Ovary (tissue), 9 donors: Measurements from ENCODE around the gene PHB1. TPM values are rescaled to one million over a fixed set of nuclear protein-coding genes. Genes with fewer than 3 reads are reported as not detected.

ENCODE experiments used
- DNase-seq, 5 donors: peaks; one replicate each; pipeline ENCODE4 v3.0.0-alpha.2; 2019 to 2020
- H3K27ac ChIP-seq, 2 donors: fragments of 200-600 bp; one replicate each; pipeline versions ENCODE4 v1.5.1 to v1.8.0; 2019 to 2022
- H3K27me3 ChIP-seq: fragments of 200-600 bp; one replicate; pipeline ENCODE4 v1.8.0; 2022
- H3K36me3 ChIP-seq: fragments of 200-600 bp; sonication (generic); one replicate; pipeline ENCODE4 v1.5.1; 2019
- H3K4me1 ChIP-seq: one replicate; pipeline ENCODE4 v1.8.1; 2013; ENCODE audit warnings: mild to moderate bottlenecking, moderate library complexity; ENCODE audit not compliant: insufficient read depth
- H3K4me3 ChIP-seq: fragments of 200-600 bp; sonication (generic); one replicate; pipeline ENCODE4 v1.5.1; 2017
- H3K9me3 ChIP-seq, 2 donors: fragments of 200-600 bp in 1 of 2; sonication (generic) in 1 of 2; one replicate each; pipeline versions ENCODE4 v1.5.1 to v1.8.1; 2013 to 2019; ENCODE audit warnings: mild to moderate bottlenecking in 1 of 2, moderate library complexity in 1 of 2
- EP300 ChIP-seq: sonication (generic); formaldehyde crosslinking; IDR thresholded peaks from one replicate; pipeline ENCODE4 v1.6.1; 2017; ENCODE audit warnings: antibody characterized with exemption
- POLR2A ChIP-seq: fragments of 450-650 bp; IDR thresholded peaks from one replicate; pipeline ENCODE4 v1.6.1; 2017; ENCODE audit warnings: antibody characterized with exemption, mild to moderate bottlenecking, moderate library complexity
- WGBS, 3 donors: extraction: QIAGEN DNeasy Blood & Tissue Kit in 1 of 3; methylation state at CpG; one replicate each; pipeline versions ENCODE4 v1.1.5 to v1.1.7; 2013 to 2017; 5-methylcytosine and 5-hydroxymethylcytosine counted together
- intact Hi-C, 4 donors: fragments of 100-400 bp; cut with DNase I; formaldehyde crosslinking; loops; one replicate each; pipeline versions ENCODE4 v1.11.0 to v1.15.1; 2022 to 2023
- polyA plus RNA-seq, 2 donors: library from polyadenylated mRNA; stranded (reverse); fragments of 200-250 nt in 1 of 2; fragments of 350-450 nt in 1 of 2; fragmentation: Illumina TruSeq in 1 of 2; extraction: RNeasy Lipid Tissue Mini Kit (QIAGEN cat#74804) in 1 of 2; gene quantifications; one replicate each; pipeline ENCODE4 v1.2.3, GENCODE V29; 2013 to 2014
- total RNA-seq, 7 donors: library from RNA; depleted of rRNA in 2 of 7; stranded (reverse); fragments of >200 nt in 2 of 7; fragmentation: NEBNext Ultra II Directional in 3 of 7; extraction: Animal tissue kit (Norgen Biotek cat#: 25700) in 3 of 7; gene quantifications; one replicate each; pipeline versions ENCODE4 v1.1.0 to v1.2.4, GENCODE V29; 2016 to 2023
- TF ChIP-seq, protein P1 (sequence below), 3 donors: fragments of 450-650 bp in 2 of 3; fragments of 200-600 bp in 1 of 3; IDR thresholded peaks; one replicate each; pipeline versions ENCODE4 v1.5.1 to v1.8.0; 2016 to 2022; ENCODE audit warnings: antibody characterized with exemption in 3 of 3, mild to moderate bottlenecking in 1 of 3
- donor health status: DM: no; HTN: no; CAD: no; lungs with moderate emphysema.
- donor health status: DM: no; HTN: no; CAD: no.
- donor health status: Bipolar disorder and iron deficiency.
- donor health status: DM: yes; HTN: yes; CAD: no.
- donor health status: DM: no; HTN: no; CAD: no.
- donor health status: DM: yes; HTN: yes; CAD: no.

Gene PHB1
- total and polyA plus RNA-seq, 9 donors = 46.0 to 148 (median 106) TPM

DNA sequence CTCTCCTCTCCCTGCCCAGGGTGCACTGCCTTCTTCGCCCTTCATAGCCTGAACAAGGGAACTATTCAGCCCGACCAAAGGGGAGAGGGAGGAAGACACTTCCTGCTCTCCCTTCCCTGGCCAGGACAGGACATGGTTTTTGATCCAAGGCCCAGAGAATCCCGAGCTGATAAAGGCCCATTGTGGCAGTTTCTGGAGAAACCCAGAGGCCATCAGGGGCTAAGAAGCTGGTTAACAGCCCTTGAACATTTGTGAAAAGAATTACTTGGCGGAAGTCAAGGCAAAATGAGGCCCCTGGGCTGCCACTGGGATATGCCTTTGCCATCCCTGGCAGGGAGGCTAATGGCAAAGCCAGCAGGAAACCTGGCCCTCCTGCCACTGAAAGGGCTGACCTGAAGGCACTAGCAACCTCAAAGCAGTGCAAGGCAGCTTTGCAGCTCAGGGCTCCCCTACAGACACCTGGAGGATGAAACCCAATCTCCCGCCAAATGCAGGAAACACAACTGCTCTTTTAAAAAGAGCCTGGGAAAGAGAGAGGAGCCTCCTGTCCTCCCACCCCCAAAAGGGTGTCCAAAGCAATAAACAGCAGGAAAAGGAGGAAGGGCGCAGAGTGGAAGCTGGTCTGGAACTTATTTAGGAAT lies 12.6 kb downstream of the PHB1 start:
- H3K27me3 ChIP-seq = no peaks in the 10 kb centered on the region
- WGBS, 3 donors = 66 to 70% (median 67%) methylated on average over 6 of the region's 6 CpGs
- no peaks in the 10 kb centered on the region for H3K4me1 ChIP-seq
- no peaks in the 10 kb centered on the region for H3K36me3 ChIP-seq
- TF ChIP-seq POLR2A (no peak), EP300 (no peak)
- TF ChIP-seq, protein P1, sequence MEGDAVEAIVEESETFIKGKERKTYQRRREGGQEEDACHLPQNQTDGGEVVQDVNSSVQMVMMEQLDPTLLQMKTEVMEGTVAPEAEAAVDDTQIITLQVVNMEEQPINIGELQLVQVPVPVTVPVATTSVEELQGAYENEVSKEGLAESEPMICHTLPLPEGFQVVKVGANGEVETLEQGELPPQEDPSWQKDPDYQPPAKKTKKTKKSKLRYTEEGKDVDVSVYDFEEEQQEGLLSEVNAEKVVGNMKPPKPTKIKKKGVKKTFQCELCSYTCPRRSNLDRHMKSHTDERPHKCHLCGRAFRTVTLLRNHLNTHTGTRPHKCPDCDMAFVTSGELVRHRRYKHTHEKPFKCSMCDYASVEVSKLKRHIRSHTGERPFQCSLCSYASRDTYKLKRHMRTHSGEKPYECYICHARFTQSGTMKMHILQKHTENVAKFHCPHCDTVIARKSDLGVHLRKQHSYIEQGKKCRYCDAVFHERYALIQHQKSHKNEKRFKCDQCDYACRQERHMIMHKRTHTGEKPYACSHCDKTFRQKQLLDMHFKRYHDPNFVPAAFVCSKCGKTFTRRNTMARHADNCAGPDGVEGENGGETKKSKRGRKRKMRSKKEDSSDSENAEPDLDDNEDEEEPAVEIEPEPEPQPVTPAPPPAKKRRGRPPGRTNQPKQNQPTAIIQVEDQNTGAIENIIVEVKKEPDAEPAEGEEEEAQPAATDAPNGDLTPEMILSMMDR (IDR thresholded peaks at IDR 0.05) = no peak
- no peaks in the 10 kb centered on the region for H3K9me3 ChIP-seq
- no peak for DNase-seq
- H3K4me3 ChIP-seq = no peak overlapping the region
- no peak overlapping the region for H3K27ac ChIP-seq
- intact Hi-C loops = loop anchor here (10.0 kb wide), 2 partner anchors 93 to 153 kb away; partner anchors contain the start of gene NGFR (in 1 of the 4)

DNA sequence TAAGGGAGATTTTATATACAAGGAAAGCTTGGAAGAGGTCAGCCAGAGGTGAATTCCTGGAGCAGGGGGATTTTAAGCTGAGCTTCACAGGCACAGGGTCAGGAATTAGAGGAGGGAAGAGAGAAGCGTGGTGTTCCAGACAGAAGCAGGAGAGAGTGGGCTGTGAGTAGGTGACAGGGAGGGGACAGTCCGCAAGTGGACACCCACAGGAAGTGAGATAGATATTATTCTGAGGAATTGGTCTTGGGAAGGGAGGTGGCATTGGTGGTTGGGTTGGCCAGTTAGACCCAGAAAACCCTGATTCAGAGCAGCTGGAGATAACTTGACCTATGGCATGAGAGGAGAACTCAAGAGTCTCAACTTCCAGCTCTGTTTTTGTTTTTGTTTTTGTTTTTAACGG lies 14.7 kb downstream of the PHB1 start:
- TF ChIP-seq, protein P1 (IDR thresholded peaks at IDR 0.05) = no peak
- TF ChIP-seq EP300 (no peak), POLR2A (no peak)
- Histone ChIP-seq H3K36me3 (no peaks in the 10 kb centered on the region), H3K27me3 (no peaks in the 10 kb centered on the region), H3K4me1 (no peaks in the 10 kb centered on the region), H3K27ac (no peak overlapping the region), H3K4me3 (no peak overlapping the region), H3K9me3 (no peaks in the 10 kb centered on the region)
- no peak for DNase-seq
- 66 to 74% (median 72%) methylated on average over 3 of the region's 3 CpGs for WGBS, 3 donors
- intact Hi-C loops = loop anchor here (10.0 kb wide), 3 partner anchors 85 to 155 kb away; partner anchors contain the start of gene NGFR (in 1 of the 4)

DNA sequence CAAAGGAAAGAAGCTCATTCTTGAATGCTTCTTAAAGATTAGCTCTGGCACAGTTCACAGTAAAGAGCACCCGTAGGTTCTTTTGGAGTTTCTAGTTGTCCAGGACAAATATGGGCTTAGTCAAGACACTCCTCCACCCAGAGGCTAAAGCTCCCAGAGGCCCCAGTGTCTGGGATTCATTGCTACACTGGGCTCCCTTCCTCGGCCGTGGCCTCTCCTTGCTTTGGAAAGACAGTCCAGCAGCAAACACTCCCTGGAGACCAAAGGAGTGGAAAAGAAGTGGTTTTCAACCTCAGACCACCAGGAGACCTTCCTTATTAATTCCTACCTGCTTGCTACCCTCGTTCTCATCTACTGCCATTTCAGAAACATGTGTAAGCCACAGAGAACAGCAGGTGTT lies 17.1 kb downstream of the PHB1 start:
- intact Hi-C loops = loop anchor here in 1 of 4 donors (10.0 kb wide), 1 partner anchor 83 kb away; no protein-coding TSS in a partner anchor
- Histone ChIP-seq H3K9me3 (no peaks in the 10 kb centered on the region), H3K4me1 (no peaks in the 10 kb centered on the region), H3K27me3 (no peaks in the 10 kb centered on the region), H3K4me3 (no peak overlapping the region), H3K27ac (no peak overlapping the region), H3K36me3 (no peaks in the 10 kb centered on the region)
- no peak for DNase-seq
- TF ChIP-seq, protein P1 (IDR thresholded peaks at IDR 0.05) = no peak
- TF ChIP-seq POLR2A (no peak), EP300 (no peak)
- WGBS, 3 donors = 21 to 32% (median 24%) methylated on average over 4 of the region's 4 CpGs

DNA sequence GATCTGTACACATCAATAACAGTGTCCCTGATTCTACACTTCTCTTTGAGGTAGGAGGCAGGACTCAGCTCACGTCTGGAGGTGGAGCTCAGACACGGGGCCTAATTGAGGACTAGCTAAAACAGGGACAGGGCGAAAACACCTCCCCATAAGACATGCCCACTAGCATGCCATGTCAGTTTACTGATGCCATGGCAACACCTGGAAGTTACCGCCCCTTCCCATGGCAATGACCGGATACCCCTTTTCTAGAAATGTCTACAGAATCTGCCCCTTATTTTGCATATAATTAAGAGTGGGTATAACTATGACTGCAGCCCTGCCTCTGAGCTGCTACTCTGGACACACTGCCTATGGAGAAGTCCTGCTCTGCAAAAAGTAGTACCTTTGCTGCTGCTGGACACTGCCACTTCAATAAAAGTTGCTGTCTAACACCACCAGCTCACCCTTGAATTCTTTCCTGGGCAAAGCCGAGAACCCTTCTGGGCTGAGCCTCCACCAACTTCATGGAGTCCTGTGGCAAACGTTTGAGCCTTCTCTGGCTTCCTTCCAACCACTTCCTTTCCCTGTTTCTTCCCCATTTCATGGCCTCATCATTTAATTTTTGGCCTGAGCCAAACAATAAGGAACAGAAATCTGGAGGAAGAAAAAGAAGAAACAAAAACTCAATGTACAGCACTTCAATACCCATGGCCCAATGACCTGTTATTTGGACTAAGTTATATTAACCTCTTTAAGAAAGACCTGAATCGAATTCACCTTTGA lies 21.0 kb downstream of the PHB1 start:
- Histone ChIP-seq H3K9me3 (no peaks in the 10 kb centered on the region), H3K27me3 (no peaks in the 10 kb centered on the region), H3K27ac (no peak overlapping the region), H3K36me3 (no peaks in the 10 kb centered on the region), H3K4me3 (no peak overlapping the region), H3K4me1 (no peaks in the 10 kb centered on the region)
- 76 to 81% (median 80%) methylated on average over 8 of the region's 8 CpGs for WGBS, 3 donors
- no peak for DNase-seq
- TF ChIP-seq POLR2A (no peak), EP300 (no peak)
- TF ChIP-seq, protein P1 (IDR thresholded peaks at IDR 0.05) = no peak
- intact Hi-C loops = loop anchor here (2.0 to 10.0 kb wide), 3 partner anchors 76 to 79 kb away; no protein-coding TSS in a partner anchor
